IMR-90 (cell line): ENCODE data around the gene KCNQ5. TPM values are rescaled to one million over a fixed set of nuclear protein-coding genes. Genes with fewer than 3 reads are reported as not detected.

Experiments used
- ATAC-seq: fragments of 200-7000 bp; cut with Tn5 transposase; 2 replicates; pipeline ENCODE4 v1.9.1; 2020; ENCODE audit warnings: low read depth, mild to moderate bottlenecking, moderate library complexity
- BruUV-seq: library from RNA; stranded (reverse); fragments of 400-500 nt; replicated peaks from 2 replicates; lab custom pipeline; 2021; lab: Mats Ljungman, UMichigan
- CTCF ChIA-PET: fragments of 300-600 bp; formaldehyde crosslinking; extraction: SDS; loops from one replicate; lab custom pipeline; 2021; ENCODE audit warnings: antibody characterized with exemption; lab: Yijun Ruan, JAX
- POLR2A ChIA-PET: fragments of 300-600 bp; sonication (Branson Sonifier 250); formaldehyde crosslinking; loops from one replicate; lab custom pipeline; 2022; ENCODE audit warnings: antibody characterized with exemption; ENCODE audit not compliant: unreplicated experiment; lab: Charles Lee
- DNase-seq: peaks from one replicate; pipeline ENCODE4 v3.0.0; 2013
- H2AFZ ChIP-seq: replicated peaks from 2 replicates; pipeline ENCODE3; 2013; ENCODE audit warnings: low read length, mild to moderate bottlenecking; ENCODE audit not compliant: poor library complexity
- H2AK5ac ChIP-seq: 2 replicates; pipeline ENCODE4 v1.6.1; 2013; ENCODE audit warnings: low read depth, low read length, inconsistent platforms
- H2AK9ac ChIP-seq: replicated peaks from 2 replicates; pipeline ENCODE3; 2013; ENCODE audit warnings: mild to moderate bottlenecking, low read depth, low read length, moderate library complexity; ENCODE audit not compliant: poor library complexity
- H2BK120ac ChIP-seq: 2 replicates; pipeline ENCODE4 v1.6.1; 2013; ENCODE audit warnings: low read depth, low read length, inconsistent platforms
- H2BK15ac ChIP-seq: 3 replicates; pipeline ENCODE4 v1.6.1; 2013; ENCODE audit warnings: low read depth, low read length, inconsistent platforms
- H2BK20ac ChIP-seq: 2 replicates; pipeline ENCODE4 v1.6.1; 2013; ENCODE audit warnings: low read depth, mild to moderate bottlenecking, inconsistent platforms, low read length, moderate library complexity
- H2BK5ac ChIP-seq: 2 replicates; pipeline ENCODE4 v1.6.1; 2013; ENCODE audit warnings: mild to moderate bottlenecking, low read depth, low read length, inconsistent platforms; ENCODE audit not compliant: poor library complexity, severe bottlenecking
- H3K14ac ChIP-seq: replicated peaks from 2 replicates; pipeline ENCODE4 v1.6.1; 2013; ENCODE audit warnings: low read depth, low read length, inconsistent platforms
- H3K18ac ChIP-seq: 2 replicates; pipeline ENCODE4 v1.6.1; 2013; ENCODE audit warnings: low read depth, low read length, control low read depth
- H3K23ac ChIP-seq: 2 replicates; pipeline ENCODE4 v1.6.1; 2013; ENCODE audit warnings: low read depth, low read length, inconsistent platforms
- H3K27ac ChIP-seq: 2 replicates; pipeline ENCODE4 v1.5.1; 2013; ENCODE audit warnings: mild to moderate bottlenecking, control low read depth, low read length; ENCODE audit not compliant: insufficient read depth
- H3K27me3 ChIP-seq: 2 replicates; pipeline ENCODE4 v1.6.1; 2013; ENCODE audit warnings: low read length; ENCODE audit not compliant: control insufficient read depth, insufficient read depth
- H3K36me3 ChIP-seq: 2 replicates; pipeline ENCODE4 v1.6.1; 2013; ENCODE audit warnings: low read length, mixed read lengths; ENCODE audit not compliant: control insufficient read depth, insufficient read depth
- H3K4ac ChIP-seq: 2 replicates; pipeline ENCODE4 v1.6.1; 2013; ENCODE audit warnings: low read depth, low read length, inconsistent platforms
- H3K4me1 ChIP-seq: 2 replicates; pipeline ENCODE4 v1.6.1; 2013; ENCODE audit warnings: low read length, mixed read lengths; ENCODE audit not compliant: control insufficient read depth, insufficient read depth
- H3K4me2 ChIP-seq: 2 replicates; pipeline ENCODE4 v1.6.1; 2013; ENCODE audit warnings: low read depth, mild to moderate bottlenecking, control low read depth, low read length, moderate library complexity
- H3K4me3 ChIP-seq: 2 replicates; pipeline ENCODE4 v1.5.1; 2013; ENCODE audit warnings: low read depth, mild to moderate bottlenecking, control low read depth, low read length, moderate library complexity; ENCODE audit not compliant: insufficient read depth
- H3K56ac ChIP-seq: 2 replicates; pipeline ENCODE4 v1.6.1; 2013; ENCODE audit warnings: low read length, inconsistent platforms; ENCODE audit not compliant: insufficient read depth; ENCODE audit errors: extremely low read depth
- H3K79me1 ChIP-seq, 2 experiments: 2 replicates each; pipeline ENCODE4 v1.6.1; 2013; ENCODE audit warnings: low read length in 2 of 2, inconsistent platforms in 1 of 2, low read depth in 1 of 2
- H3K9ac ChIP-seq: 2 replicates; pipeline ENCODE4 v1.6.1; 2013; ENCODE audit warnings: low read depth, low read length, control low read depth
- H3K9me1 ChIP-seq: 2 replicates; pipeline ENCODE4 v1.6.1; 2013; ENCODE audit warnings: low read length, inconsistent platforms; ENCODE audit not compliant: insufficient read depth
- H3K9me3 ChIP-seq: 2 replicates; pipeline ENCODE4 v1.6.1; 2013; ENCODE audit warnings: low read length; ENCODE audit not compliant: control insufficient read depth, insufficient read depth
- H4K20me1 ChIP-seq: 2 replicates; pipeline ENCODE4 v1.6.1; 2013; ENCODE audit warnings: low read length, inconsistent platforms; ENCODE audit not compliant: insufficient read depth
- H4K5ac ChIP-seq: 2 replicates; pipeline ENCODE4 v1.6.1; 2013; ENCODE audit warnings: mild to moderate bottlenecking, low read depth, low read length, control low read depth
- H4K8ac ChIP-seq, 2 experiments: 2 replicates each; pipeline ENCODE4 v1.6.1; 2013; ENCODE audit warnings: low read depth in 2 of 2, low read length in 2 of 2, control low read depth in 1 of 2, inconsistent platforms in 1 of 2
- H4K91ac ChIP-seq: 2 replicates; pipeline ENCODE4 v1.6.1; 2013; ENCODE audit warnings: low read depth, low read length, inconsistent platforms; ENCODE audit not compliant: insufficient read depth
- CTCF ChIP-seq: conservative IDR thresholded peaks from 2 replicates; pipeline ENCODE4 v1.5.1; 2012; ENCODE audit warnings: mild to moderate bottlenecking, low read depth, low read length, improper control_type of control experiment
- dilution Hi-C: fragments of 300-500 bp; cut with HindIII; formaldehyde crosslinking; loops from one replicate; pipeline ENCODE4 v1.14.3; 2018; ENCODE audit warnings: low sequenced_read_pairs; ENCODE audit not compliant: unreplicated experiment
- in situ Hi-C: fragments of 300-500 bp; cut with MboI; formaldehyde crosslinking; loops from 3 replicates; pipeline ENCODE4 v1.14.3; 2019; ENCODE audit warnings: low sequenced_read_pairs, inconsistent platforms, mixed read lengths
- intact Hi-C: fragments of 100-400 bp; cut with micrococcal nuclease; formaldehyde crosslinking; loops from 2 replicates; pipeline ENCODE4 v1.10.0; 2022
- polyA plus RNA-seq, 3 experiments: library from polyadenylated mRNA; depleted of rRNA; stranded (reverse); fragments of >200 nt; gene quantifications; 2 replicates each; pipeline ENCODE4 v1.2.3, GENCODE V29; 2012; ENCODE audit warnings: low replicate concordance in 1 of 3
- total RNA-seq: library from RNA; depleted of rRNA; stranded (reverse); fragments of >200 nt; gene quantifications from 2 replicates; pipeline ENCODE4 v1.2.3, GENCODE V29; 2012

The KCNQ5 gene
- total and polyA plus RNA-seq, 2 of the 4 experiments (the other 2 are of a cell fraction), result 0.75 to 1.3 TPM

- no peak overlapping the region for H2AFZ ChIP-seq
- in situ Hi-C loops, result no loop called here
- no peak for ATAC-seq
Observed at GRCh38 chr6:72890671-72891070, 268.8 kb downstream of the KCNQ5 start.

More at GRCh38 chr6:72890671-72891070, 268.8 kb downstream of the KCNQ5 start:
- dilution Hi-C loops, result no loop called here
- H3K4me3 ChIP-seq, result no peak overlapping the region
- no peak overlapping the region for H3K4ac ChIP-seq
- H3K4me2 ChIP-seq, result no peak overlapping the region
- DNase-seq, result no peak
- no peaks in the 10 kb centered on the region for H4K20me1 ChIP-seq
- H2BK5ac ChIP-seq, result no peak overlapping the region
- H4K91ac ChIP-seq, result no peak overlapping the region
- ChIA-PET CTCF (no interaction called here), POLR2A (no interaction called here)
- H2AK9ac ChIP-seq, result no peak overlapping the region
- H3K9ac ChIP-seq, result no peak overlapping the region
- no peak overlapping the region for H2BK20ac ChIP-seq
- H2AK5ac ChIP-seq, result no peak overlapping the region
- no TSS peak for BruUV-seq
- no peaks in the 10 kb centered on the region for H3K4me1 ChIP-seq
- no peak overlapping the region for H3K27ac ChIP-seq
- H3K79me1 ChIP-seq, result no peaks in the 10 kb centered on the region
- peaks cover 1% of the 10 kb centered on the region; the same call in 1 of the 2 replicates for H3K9me3 ChIP-seq
- no peak overlapping the region for H2BK15ac ChIP-seq
- H2BK120ac ChIP-seq, result no peak overlapping the region
- H4K8ac ChIP-seq, result no peak overlapping the region
- no peaks in the 10 kb centered on the region for H3K9me1 ChIP-seq
- TF ChIP-seq CTCF, result no peak
- no peaks in the 10 kb centered on the region for H3K36me3 ChIP-seq
- H4K5ac ChIP-seq, result no peak overlapping the region
- H3K27me3 ChIP-seq, result no peaks in the 10 kb centered on the region
- intact Hi-C loops, result no loop called here
- H3K56ac ChIP-seq, result no peak overlapping the region
- no peak overlapping the region for H3K18ac ChIP-seq
- H3K23ac ChIP-seq, result no peak overlapping the region
- no peak overlapping the region for H3K14ac ChIP-seq
